Measurements from ENCODE around the gene SMPDL3A. TPM values are rescaled to one million over a fixed set of nuclear protein-coding genes. Genes with fewer than 3 reads are reported as not detected.

SMPDL3A gene
- total and polyA plus RNA-seq, 2 of the 8 experiments (the other 6 are each of a cell fraction or from before 2014, with no cell fraction given) = 3.5 to 3.9 TPM

DNA sequence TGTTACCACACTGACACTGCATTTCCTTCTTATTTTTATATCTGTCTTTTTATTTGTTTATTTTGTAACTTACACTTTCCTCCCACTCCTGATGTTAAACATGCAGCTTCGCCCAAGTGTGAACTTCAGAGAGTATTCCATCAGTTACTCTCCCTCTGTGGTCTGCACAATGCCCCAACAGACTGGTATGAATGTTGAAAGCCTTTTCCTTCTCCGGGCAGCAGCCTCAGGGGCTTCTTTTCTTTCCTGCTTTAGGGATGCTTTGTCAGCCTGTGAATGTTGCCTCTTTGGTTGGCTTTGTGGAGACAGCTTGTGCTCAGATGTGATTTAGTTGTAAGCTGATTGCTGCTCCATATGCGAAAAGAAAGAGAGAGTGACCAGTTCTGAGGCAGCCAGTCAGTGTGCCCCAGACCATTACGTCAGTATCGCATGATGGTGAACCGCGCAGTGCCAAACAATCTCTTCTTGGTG, 44.0 kb downstream of the SMPDL3A start:
- no peaks in the 10 kb centered on the region for H3K79me1 ChIP-seq (ENCODE audit: low read depth, low read length)
- peak overlapping the region; percentile 65 for H2BK12ac ChIP-seq (ENCODE audit: low read depth, low read length)
- no peak overlapping the region for H2BK120ac ChIP-seq (replicated peaks; ENCODE audit: low read depth, low read length)
- no peaks in the 10 kb centered on the region for H3K36me3 ChIP-seq (ENCODE audit: control insufficient read depth in 2 of 4, insufficient read depth in 4 of 4, low read length in 3 of 4)
- H3K27ac ChIP-seq (ENCODE audit: low read depth, low read length) = no peak overlapping the region
- H3K18ac ChIP-seq (ENCODE audit: extremely low read depth, low read length) = no peak overlapping the region; the same call in 1 of the 2 replicates
- DNase-seq (ENCODE audit: low read depth in 1 of 2, low spot score in 2 of 2) (no peak), FAIRE-seq (no peak)
- no peak overlapping the region for H3K4me3 ChIP-seq (ENCODE audit: extremely low read depth in 1 of 4, insufficient read depth in 2 of 4, low read depth in 3 of 4, low read length in 4 of 4)
- peak overlapping the region; percentile 90 for H4K91ac ChIP-seq (replicated peaks; ENCODE audit: insufficient read length, low read length)
- no peaks in the 10 kb centered on the region for H3K23me2 ChIP-seq (ENCODE audit: low read depth, low read length)
- no peak overlapping the region for H3K4ac ChIP-seq (replicated peaks; ENCODE audit: insufficient read length, low read depth, low read length)
- no peak overlapping the region for H3K4me2 ChIP-seq (ENCODE audit: insufficient read depth in 1 of 2, low read depth in 2 of 2, low read length in 2 of 2)
- ChIA-PET POLR2A (ENCODE audit: partially characterized antibody) (no interaction called here), CTCF (ENCODE audit: partially characterized antibody) (interaction anchor here (0.9 to 1.3 kb wide), 3 partner anchors 53 to 100 kb away, joined by 3 to 5 read pairs (median 3); partner anchors contain the start of gene FABP7)
- TF ChIP-seq JUND (IDR thresholded peaks at IDR 0.05; ENCODE audit: low read length) = no peak
- TF ChIP-seq TBP (IDR thresholded peaks at IDR 0.05; ENCODE audit: low read depth, low read length) = peak; percentile 63
- no peak for TF ChIP-seq BCL11A (IDR thresholded peaks at IDR 0.05; ENCODE audit: low read depth in 2 of 2, low read length in 2 of 2)
- no peak for TF ChIP-seq HDAC2 (IDR thresholded peaks at IDR 0.05; ENCODE audit: borderline replicate concordance in 1 of 2, low read depth in 2 of 2, low read length in 2 of 2)
- TF ChIP-seq JUN (IDR thresholded peaks at IDR 0.05; ENCODE audit: low read depth, low read length) = no peak
- TF ChIP-seq MAFK (IDR thresholded peaks at IDR 0.05; ENCODE audit: low read depth, low read length) = no peak
- TF ChIP-seq CEBPB (IDR thresholded peaks at IDR 0.05; ENCODE audit: low read depth, low read length) = no peak
- no peak overlapping the region for H3K14ac ChIP-seq (ENCODE audit: insufficient read length)
- H2AFZ ChIP-seq (ENCODE audit: low read length) = peak overlapping the region; percentile 77
- H2AK5ac ChIP-seq (ENCODE audit: low read depth, low read length) = no peak overlapping the region
- H3K79me2 ChIP-seq (ENCODE audit: control insufficient read depth in 1 of 2, insufficient read depth in 2 of 2, low read length in 2 of 2) = no peaks in the 10 kb centered on the region
- no peak overlapping the region for H3K23ac ChIP-seq (ENCODE audit: insufficient read length)
- peaks cover 0 to 14% (median 9%) of the 10 kb centered on the region in 4 experiments; a peak in 4 of 7 replicates for H3K4me1 ChIP-seq (replicated peaks in 1 of 4; ENCODE audit: control insufficient read depth in 3 of 4, insufficient read depth in 4 of 4, low read length in 3 of 4)
- no peak overlapping the region for H4K8ac ChIP-seq (ENCODE audit: extremely low read depth, insufficient read depth, low read length)
- H3K27me3 ChIP-seq (replicated peaks in 1 of 4; ENCODE audit: control insufficient read depth in 3 of 4, extremely low read depth in 1 of 4, insufficient read depth in 3 of 4, low read length in 3 of 4) = no peaks in the 10 kb centered on the region
- H4K5ac ChIP-seq (ENCODE audit: insufficient read length, low read depth, low read length) = no peak overlapping the region
- no peak overlapping the region for H2BK15ac ChIP-seq (ENCODE audit: low read length)
- WGBS, 2 experiments (ENCODE audit: extremely low coverage in 1 of 2, insufficient coverage in 1 of 2, insufficient read length in 1 of 2, insufficient replicate concordance in 2 of 2, low coverage in 1 of 2, low lambda C conversion rate in 2 of 2, missing lambda C conversion rate in 1 of 2) = 89% methylated on average over 7 of the region's 7 CpGs; no CpG with 5 or more reads in 1 of the 2 experiments
- no peaks in the 10 kb centered on the region for H3K9me3 ChIP-seq (ENCODE audit: insufficient read depth in 2 of 2, low read depth in 1 of 2, low read length in 1 of 2)
- H3K9ac ChIP-seq (replicated peaks in 1 of 4; ENCODE audit: extremely low read depth in 1 of 4, low read depth in 3 of 4, low read length in 3 of 4) = no peak overlapping the region
- no peaks in the 10 kb centered on the region for H4K20me1 ChIP-seq (replicated peaks in 1 of 2; ENCODE audit: control insufficient read depth in 1 of 2, insufficient read depth in 2 of 2, low read length in 2 of 2)
- no peak overlapping the region; the same call in 1 of the 2 replicates for H2BK5ac ChIP-seq (ENCODE audit: low read depth, low read length)
- H3K56ac ChIP-seq (replicated peaks; ENCODE audit: insufficient read length, low read depth, low read length) = no peak overlapping the region
- no peak overlapping the region for H2BK20ac ChIP-seq (ENCODE audit: low read length)

Data from H1 (cell line).